DND-41 (cell line): ENCODE data around the gene TXNIP.

Source experiments
- EZH2 ChIP-seq: IDR thresholded peaks from 3 replicates; pipeline ENCODE4 v1.6.1; 2012; ENCODE audit warnings: borderline replicate concordance, low read depth, mild to moderate bottlenecking, moderate library complexity, low read length, inconsistent platforms; ENCODE audit not compliant: severe bottlenecking
- TF ChIP-seq, protein P1 (sequence below): IDR thresholded peaks from 2 replicates; pipeline ENCODE4 v1.5.1; 2012; ENCODE audit warnings: borderline replicate concordance, low read length, moderate library complexity, mild to moderate bottlenecking; ENCODE audit not compliant: poor library complexity, severe bottlenecking; ENCODE audit errors: extremely low read depth

- TF ChIP-seq, protein P1, sequence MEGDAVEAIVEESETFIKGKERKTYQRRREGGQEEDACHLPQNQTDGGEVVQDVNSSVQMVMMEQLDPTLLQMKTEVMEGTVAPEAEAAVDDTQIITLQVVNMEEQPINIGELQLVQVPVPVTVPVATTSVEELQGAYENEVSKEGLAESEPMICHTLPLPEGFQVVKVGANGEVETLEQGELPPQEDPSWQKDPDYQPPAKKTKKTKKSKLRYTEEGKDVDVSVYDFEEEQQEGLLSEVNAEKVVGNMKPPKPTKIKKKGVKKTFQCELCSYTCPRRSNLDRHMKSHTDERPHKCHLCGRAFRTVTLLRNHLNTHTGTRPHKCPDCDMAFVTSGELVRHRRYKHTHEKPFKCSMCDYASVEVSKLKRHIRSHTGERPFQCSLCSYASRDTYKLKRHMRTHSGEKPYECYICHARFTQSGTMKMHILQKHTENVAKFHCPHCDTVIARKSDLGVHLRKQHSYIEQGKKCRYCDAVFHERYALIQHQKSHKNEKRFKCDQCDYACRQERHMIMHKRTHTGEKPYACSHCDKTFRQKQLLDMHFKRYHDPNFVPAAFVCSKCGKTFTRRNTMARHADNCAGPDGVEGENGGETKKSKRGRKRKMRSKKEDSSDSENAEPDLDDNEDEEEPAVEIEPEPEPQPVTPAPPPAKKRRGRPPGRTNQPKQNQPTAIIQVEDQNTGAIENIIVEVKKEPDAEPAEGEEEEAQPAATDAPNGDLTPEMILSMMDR = no peak
- TF ChIP-seq EZH2 = no peak
Observed at GRCh38 chr1:145953861-145954260, 42.5 kb downstream of the TXNIP start.
